HL-60/S4 treated with retinoic acid at 250 ng/mL for 4 days and 3 days (cell line): ENCODE measurements around the gene BET1.
"Not testable (repeated sequence)": the region's sequence is repeated elsewhere in the genome, so short reads cannot be mapped to it uniquely, and the experiment has no call there.

Source experiments
- in situ Hi-C: fragments of 300-500 bp; cut with MboI; formaldehyde crosslinking; loops from 2 replicates; pipeline ENCODE4 v1.7.0; 2022; ENCODE audit warnings: low sequenced_read_pairs

BET1 gene

GRCh38 chr7:94004024-94004951 lies at the start of gene BET1:
Gene BET1 (minus strand): TSS chr7:94004355. CDS start chr7:94004216, 139 bp downstream.
- in situ Hi-C loops = no loop called here

DNA sequence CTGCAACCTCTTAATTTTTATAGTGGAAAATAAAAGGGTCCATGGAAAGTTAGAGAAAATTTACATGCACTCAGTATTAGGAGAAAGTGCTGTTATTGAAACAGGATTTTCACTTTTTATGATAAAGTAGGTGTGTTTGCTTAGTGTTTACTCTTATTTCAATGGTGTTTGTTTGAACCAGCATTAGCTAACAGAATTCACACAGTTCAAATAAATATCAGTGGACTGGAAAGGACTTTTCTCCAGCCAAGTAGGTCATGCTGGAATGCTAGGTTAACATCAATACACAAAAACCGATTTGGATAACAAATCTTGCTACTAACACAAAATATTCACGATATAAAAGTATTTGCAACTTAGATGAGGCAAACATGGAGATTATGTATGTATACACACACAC lies 49.4 kb upstream of the BET1 start:
- in situ Hi-C loops = no loop called here

GRCh38 chr7:94052398-94053180 lies 48.4 kb upstream of the BET1 start:
- in situ Hi-C loops = no loop called here

DNA sequence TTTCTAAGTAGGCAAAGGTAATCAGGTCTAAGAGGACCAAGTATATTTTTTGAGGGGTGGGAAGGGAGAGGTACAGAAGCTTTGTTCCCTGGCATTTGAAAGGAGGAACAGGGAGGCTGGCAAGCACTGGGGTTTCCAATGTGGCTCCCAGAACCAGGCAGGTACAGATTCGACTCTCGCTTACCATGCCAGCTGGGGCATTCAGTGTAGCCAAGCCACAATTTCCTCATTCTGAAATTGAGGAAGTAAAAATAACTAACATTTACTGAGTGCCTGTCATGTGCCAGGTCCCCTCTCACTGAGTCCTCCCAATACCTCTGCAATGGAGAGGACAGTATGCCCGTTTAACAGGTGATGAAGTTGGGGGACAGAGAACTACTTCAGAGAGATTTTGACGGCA lies 45.9 kb upstream of the BET1 start:
- in situ Hi-C loops = no loop called here

- in situ Hi-C loops = no loop called here
Measured at GRCh38 chr7:94049615-94050014, 45.5 kb upstream of the BET1 start.

- in situ Hi-C loops = no loop called here
Measured at GRCh38 chr7:94048755-94049154, 44.6 kb upstream of the BET1 start.

DNA sequence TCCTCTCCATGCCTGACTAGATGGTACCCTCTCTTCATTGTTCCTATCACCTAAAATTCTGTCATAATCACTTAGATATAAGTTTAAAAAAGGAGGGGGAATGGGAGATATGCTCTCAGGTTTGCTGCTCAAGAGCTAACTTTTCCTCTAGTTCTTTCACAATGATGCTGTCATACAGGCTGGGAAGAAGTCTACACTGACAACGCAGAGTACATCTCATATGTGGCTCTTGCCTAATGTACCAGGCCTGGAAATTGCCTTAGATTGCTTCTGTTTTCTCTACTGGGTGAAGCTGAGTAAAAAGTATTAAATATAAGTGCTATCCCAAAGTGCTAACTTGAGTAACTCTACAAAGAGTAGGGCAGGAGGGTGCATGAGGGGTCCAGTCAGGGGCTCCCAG lies 43.8 kb upstream of the BET1 start:
- in situ Hi-C loops = no loop called here

DNA sequence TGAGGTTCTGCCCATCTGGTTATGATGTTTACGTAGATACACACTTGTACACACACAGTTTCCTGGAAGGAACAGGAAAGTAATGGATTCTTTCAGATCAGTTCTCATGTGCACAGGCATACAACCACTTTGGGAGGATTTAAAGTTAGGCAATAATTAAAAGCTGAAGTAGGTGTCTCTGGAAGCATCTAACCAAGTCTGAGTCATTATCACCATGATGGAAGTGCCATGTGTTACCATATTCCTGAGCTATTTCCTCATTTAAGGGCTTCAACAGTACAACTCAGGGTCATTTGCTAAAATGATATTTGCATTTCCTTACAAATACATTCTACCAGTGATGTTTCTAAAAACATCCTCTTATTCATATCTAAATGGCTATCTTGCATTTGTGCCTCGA lies 41.4 kb upstream of the BET1 start:
- in situ Hi-C loops = no loop called here

- in situ Hi-C loops = no loop called here
Measured at GRCh38 chr7:94044806-94045205, 40.7 kb upstream of the BET1 start.

- in situ Hi-C loops = no loop called here
Measured at GRCh38 chr7:94043299-94043698, 39.1 kb upstream of the BET1 start.

- in situ Hi-C loops = no loop called here
Measured at GRCh38 chr7:94042381-94042780, 38.2 kb upstream of the BET1 start.

GRCh38 chr7:94041529-94041928 lies 37.4 kb upstream of the BET1 start:
- in situ Hi-C loops = no loop called here

GRCh38 chr7:94040254-94040653 lies 36.1 kb upstream of the BET1 start:
- in situ Hi-C loops = no loop called here

DNA sequence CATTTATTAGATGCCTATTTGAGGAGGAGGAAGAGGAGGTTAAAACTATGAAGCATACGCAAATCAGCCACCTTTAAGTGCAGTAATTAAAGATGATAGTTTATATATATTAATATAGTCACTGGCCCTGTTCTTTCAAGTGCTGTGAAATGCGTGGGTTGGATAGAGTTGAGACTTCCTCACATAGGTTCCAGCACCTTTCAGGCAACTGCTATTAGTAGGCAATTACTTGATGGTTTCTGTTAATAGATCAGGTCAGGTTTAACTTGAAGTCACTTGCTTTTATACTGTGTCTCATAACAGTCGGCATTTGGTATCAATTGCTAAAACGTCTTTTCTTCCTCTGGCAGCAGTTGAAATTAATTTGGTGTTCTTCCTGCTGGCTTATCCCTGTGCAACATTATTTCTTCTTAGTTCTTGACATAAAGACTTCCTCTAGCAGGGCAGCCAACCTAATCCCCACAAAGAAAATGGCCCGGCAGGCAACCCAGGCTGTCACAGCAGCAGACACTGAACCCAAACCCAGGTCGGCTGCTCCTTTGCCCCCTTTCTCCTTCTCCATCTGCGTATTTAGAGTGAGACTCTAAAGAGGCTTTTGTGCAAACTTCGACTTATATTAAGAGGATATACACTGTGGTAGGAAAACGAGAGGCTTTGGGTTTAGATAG lies 35.3 kb upstream of the BET1 start:
- in situ Hi-C loops = no loop called here

GRCh38 chr7:94031865-94032264 lies 27.7 kb upstream of the BET1 start:
- in situ Hi-C loops = no loop called here

- in situ Hi-C loops = no loop called here
Measured at GRCh38 chr7:94030634-94031033, 26.5 kb upstream of the BET1 start.

GRCh38 chr7:94029976-94030375 lies 25.8 kb upstream of the BET1 start:
- in situ Hi-C loops = no loop called here

DNA sequence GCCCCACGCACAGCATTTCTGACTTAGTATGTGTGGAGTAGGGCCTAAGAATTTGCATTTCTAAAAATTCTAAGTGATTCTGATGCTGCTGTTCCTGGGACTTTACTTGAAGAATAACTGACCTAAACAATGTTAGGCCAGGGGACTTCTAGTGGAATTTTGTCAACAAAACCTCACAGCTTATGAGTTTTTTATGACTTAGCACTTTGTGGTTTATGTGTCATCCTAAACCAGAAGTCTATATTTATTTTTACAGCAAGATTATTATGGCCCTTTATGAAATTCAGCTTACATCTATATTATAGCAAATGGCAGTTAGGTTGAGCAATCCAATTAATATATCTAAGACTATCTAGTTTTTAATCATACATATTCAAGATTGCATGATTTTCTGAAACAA lies 24.6 kb upstream of the BET1 start:
- in situ Hi-C loops = no loop called here

- in situ Hi-C loops = not testable (repeated sequence)
Measured at GRCh38 chr7:94026619-94027018, 22.5 kb upstream of the BET1 start.

- in situ Hi-C loops = no loop called here
Measured at GRCh38 chr7:94022550-94022949, 18.4 kb upstream of the BET1 start.

GRCh38 chr7:94016786-94017185 lies 12.6 kb upstream of the BET1 start:
- in situ Hi-C loops = no loop called here
